ENCODE measurements around the gene PTPN18. TPM values are rescaled to one million over a fixed set of nuclear protein-coding genes. Genes with fewer than 3 reads are reported as not detected.
"Not testable (repeated sequence)": the region's sequence is repeated elsewhere in the genome, so short reads cannot be mapped to it uniquely, and the experiment has no call there.

PTPN18 gene

DNA sequence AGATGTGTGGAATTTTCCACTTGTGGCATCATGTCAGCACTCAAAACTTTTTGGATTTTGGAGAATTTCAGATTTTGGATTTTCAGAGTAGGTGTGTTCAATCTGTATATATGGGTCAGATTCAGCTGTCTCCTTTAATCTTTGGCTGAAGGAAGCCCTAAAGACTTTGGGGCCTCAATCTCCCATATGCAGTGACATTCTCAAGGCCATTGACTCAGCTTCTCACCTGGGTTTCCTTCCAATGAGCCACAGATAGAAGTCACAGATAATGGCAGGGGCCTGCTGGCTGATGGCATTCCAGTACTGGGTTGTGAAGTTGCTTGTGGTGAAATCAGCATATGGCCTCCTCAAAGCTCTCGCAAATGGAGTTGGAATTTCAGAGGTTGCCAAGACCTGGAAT lies 63.0 kb downstream of the PTPN18 start:
- H3K27me3 ChIP-seq (ENCODE audit: control insufficient read depth in 1 of 2, insufficient read depth in 1 of 2, low read length in 2 of 2); H3K4ac ChIP-seq (ENCODE audit: low read depth in 1 of 2, low read length in 2 of 2); H3K36me3 ChIP-seq (ENCODE audit: control insufficient read depth in 1 of 2, insufficient read depth in 2 of 2, low read depth in 1 of 2, low read length in 2 of 2); H2BK12ac ChIP-seq (ENCODE audit: low read length in 2 of 2); H3K14ac ChIP-seq (ENCODE audit: low read length in 2 of 2); H3K4me2 ChIP-seq (ENCODE audit: low read length, poor library complexity, severe bottlenecking); H2BK15ac ChIP-seq (ENCODE audit: low read depth, poor library complexity, severe bottlenecking); H3K27ac ChIP-seq (ENCODE audit: low read length, poor library complexity, severe bottlenecking); H3K79me1 ChIP-seq (replicated peaks; ENCODE audit: low read length, poor library complexity, severe bottlenecking); H2AFZ ChIP-seq (ENCODE audit: low read depth, low read length); H3K4me1 ChIP-seq (ENCODE audit: control insufficient read depth, insufficient read depth, low read depth, low read length); H4K8ac ChIP-seq (ENCODE audit: low read length); H4K91ac ChIP-seq (ENCODE audit: low read length); H3K23ac ChIP-seq (ENCODE audit: low read length in 2 of 2); H3K18ac ChIP-seq (ENCODE audit: low read depth in 1 of 2, low read length in 2 of 2); H2BK5ac ChIP-seq (ENCODE audit: low read depth, low read length, poor library complexity, severe bottlenecking); DNase-seq; H3K4me3 ChIP-seq (ENCODE audit: insufficient read depth in 1 of 2, low read depth in 1 of 2, low read length in 2 of 2); H2BK120ac ChIP-seq (ENCODE audit: low read depth, low read length); H3K9ac ChIP-seq (ENCODE audit: low read length); H3K9me3 ChIP-seq (ENCODE audit: control insufficient read depth, low read length); H2AK5ac ChIP-seq (ENCODE audit: low read length, severe bottlenecking): not testable (repeated sequence)
- 70% methylated on average over 1 of the region's 1 CpG for WGBS

Small RNA genes lying within 50 kb of the gene (small RNA-seq; reads per million reads assigned to genes)
- not detected for gene AC132479.1 (ENCODE audit: low read depth)
